HEK293 (cell line): ENCODE data around the gene ACTL8.

Experiments used
- AEBP2 ChIP-seq: fragments of 450-650 bp; formaldehyde crosslinking; IDR thresholded peaks from 2 replicates; pipeline ENCODE4 v1.5.1; 2016; ENCODE audit warnings: missing biosample characterization, missing genetic modification characterization, borderline replicate concordance
- IKZF3 ChIP-seq: fragments of 450-650 bp; IDR thresholded peaks from 2 replicates; pipeline ENCODE4 v1.5.0; 2018; ENCODE audit warnings: missing biosample characterization, mild to moderate bottlenecking, missing genetic modification characterization, moderate library complexity
- PATZ1 ChIP-seq: fragments of 450-650 bp; formaldehyde crosslinking; IDR thresholded peaks from 2 replicates; pipeline ENCODE4 v1.5.1; 2016; ENCODE audit warnings: missing biosample characterization, missing genetic modification characterization
- REPIN1 ChIP-seq: fragments of 450-650 bp; formaldehyde crosslinking; IDR thresholded peaks from 2 replicates; pipeline ENCODE4 v1.5.1; 2017; ENCODE audit warnings: missing biosample characterization, missing genetic modification characterization, low read depth
- SETDB1 ChIP-seq: IDR thresholded peaks from one replicate; pipeline ENCODE4 v1.6.1; 2017; ENCODE audit warnings: mild to moderate bottlenecking, low read length, moderate library complexity, mixed read lengths; ENCODE audit not compliant: insufficient read length
- WT1 ChIP-seq: fragments of 450-650 bp; formaldehyde crosslinking; IDR thresholded peaks from 2 replicates; pipeline ENCODE4 v1.5.1; 2016; ENCODE audit warnings: missing biosample characterization, missing genetic modification characterization
- ZBTB11 ChIP-seq: fragments of 450-650 bp; formaldehyde crosslinking; conservative IDR thresholded peaks from 2 replicates; pipeline ENCODE4 v1.5.1; 2016; ENCODE audit warnings: low read depth, missing biosample characterization, missing genetic modification characterization
- ZBTB17 ChIP-seq: fragments of 450-650 bp; formaldehyde crosslinking; IDR thresholded peaks from 2 replicates; pipeline ENCODE4 v1.5.1; 2016; ENCODE audit warnings: missing biosample characterization, missing genetic modification characterization
- ZBTB7A ChIP-seq: fragments of 450-650 bp; formaldehyde crosslinking; IDR thresholded peaks from 2 replicates; pipeline ENCODE4 v1.5.1; 2016; ENCODE audit warnings: low read depth, missing biosample characterization, missing genetic modification characterization
- ZEB2 ChIP-seq: fragments of 450-650 bp; formaldehyde crosslinking; IDR thresholded peaks from 2 replicates; pipeline ENCODE4 v1.5.1; 2016; ENCODE audit warnings: missing biosample characterization, missing genetic modification characterization
- ZFP37 ChIP-seq: fragments of 450-650 bp; formaldehyde crosslinking; IDR thresholded peaks from 2 replicates; pipeline ENCODE4 v1.5.1; 2016; ENCODE audit warnings: missing biosample characterization, missing genetic modification characterization
- ZNF280C ChIP-seq: fragments of 450-650 bp; formaldehyde crosslinking; IDR thresholded peaks from 2 replicates; pipeline ENCODE4 v1.5.1; 2016; ENCODE audit warnings: missing biosample characterization, missing genetic modification characterization
- ZNF292 ChIP-seq: fragments of 450-650 bp; formaldehyde crosslinking; IDR thresholded peaks from 2 replicates; pipeline ENCODE4 v1.5.1; 2016; ENCODE audit warnings: low read depth, missing biosample characterization, missing genetic modification characterization, borderline replicate concordance
- ZNF488 ChIP-seq: fragments of 450-650 bp; formaldehyde crosslinking; IDR thresholded peaks from 2 replicates; pipeline ENCODE4 v1.5.1; 2016; ENCODE audit warnings: missing biosample characterization, missing genetic modification characterization
- ZNF501 ChIP-seq: fragments of 450-650 bp; formaldehyde crosslinking; IDR thresholded peaks from 2 replicates; pipeline ENCODE4 v1.5.1; 2016; ENCODE audit warnings: missing biosample characterization, missing genetic modification characterization
- ZNF514 ChIP-seq: fragments of 450-650 bp; formaldehyde crosslinking; IDR thresholded peaks from 2 replicates; pipeline ENCODE4 v1.5.1; 2016; ENCODE audit warnings: missing biosample characterization, missing genetic modification characterization
- ZNF549 ChIP-seq: fragments of 450-650 bp; IDR thresholded peaks from 2 replicates; pipeline ENCODE4 v1.5.1; 2018; ENCODE audit warnings: missing biosample characterization, missing genetic modification characterization, mild to moderate bottlenecking, inconsistent platforms, moderate library complexity
- ZNF555 ChIP-seq: fragments of 450-650 bp; formaldehyde crosslinking; conservative IDR thresholded peaks from 2 replicates; pipeline ENCODE4 v1.5.1; 2017; ENCODE audit warnings: missing biosample characterization, mild to moderate bottlenecking, missing genetic modification characterization, inconsistent platforms
- ZNF776 ChIP-seq: fragments of 450-650 bp; formaldehyde crosslinking; IDR thresholded peaks from 2 replicates; pipeline ENCODE4 v1.5.0; 2017; ENCODE audit warnings: missing biosample characterization, missing genetic modification characterization, borderline replicate concordance
- TF ChIP-seq, protein P1 (sequence below): fragments of 450-650 bp; formaldehyde crosslinking; IDR thresholded peaks from 2 replicates; pipeline ENCODE4 v1.5.1; 2016; ENCODE audit warnings: missing biosample characterization, missing genetic modification characterization
- TF ChIP-seq, protein P2 (sequence below): fragments of 450-650 bp; formaldehyde crosslinking; IDR thresholded peaks from 2 replicates; pipeline ENCODE4 v1.5.1; 2016; ENCODE audit warnings: missing biosample characterization, missing genetic modification characterization
- TF ChIP-seq, protein P3 (sequence below): fragments of 450-650 bp; formaldehyde crosslinking; IDR thresholded peaks from 2 replicates; pipeline ENCODE4 v1.5.1; 2016; ENCODE audit warnings: missing biosample characterization, missing genetic modification characterization

The ACTL8 gene

DNA sequence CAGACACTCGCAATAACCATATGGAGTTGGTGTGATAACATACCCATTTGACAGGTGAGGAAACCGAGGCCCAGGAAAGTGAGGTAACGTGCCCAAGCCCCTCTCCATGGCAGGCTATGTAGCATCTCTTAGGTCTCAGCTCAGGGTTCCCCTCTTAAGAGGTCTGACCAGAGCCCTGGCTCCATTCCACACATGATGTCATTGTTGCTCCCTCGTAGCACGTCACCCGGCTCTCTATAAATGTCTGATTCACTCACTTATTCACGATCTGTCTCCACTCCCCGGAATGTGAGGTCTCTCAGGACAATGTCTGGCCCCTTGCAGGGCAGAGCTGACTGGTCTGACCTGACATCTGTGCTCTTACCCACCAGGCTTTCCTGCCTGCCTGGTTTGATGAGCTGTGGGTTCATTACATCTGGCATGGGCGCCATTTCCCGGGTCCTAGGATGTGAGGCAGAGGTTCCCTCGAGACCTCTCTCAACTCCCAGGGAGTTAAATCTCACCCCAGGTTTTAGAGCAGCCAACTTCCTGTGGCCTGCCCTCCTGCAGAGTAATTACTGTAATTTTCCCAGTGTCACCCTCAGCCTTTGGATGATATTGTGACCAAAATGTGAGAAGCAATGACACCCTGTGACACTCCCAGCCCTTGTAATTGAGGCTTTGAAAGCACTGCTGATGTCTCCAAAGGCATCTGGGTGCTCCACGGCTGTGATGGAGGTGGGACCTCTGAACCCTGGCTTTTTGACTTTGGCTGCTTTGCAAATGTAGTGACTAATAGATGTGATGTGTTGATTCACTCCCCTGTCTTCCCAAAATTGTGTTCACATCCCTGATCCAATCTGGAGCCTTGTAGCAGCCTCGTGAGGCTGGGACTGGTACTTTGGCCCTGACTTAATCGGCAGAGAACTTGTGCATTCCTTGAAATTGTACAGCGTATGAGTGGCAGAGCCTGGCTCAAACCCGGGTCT is 10.6 kb downstream of the ACTL8 start (continued):
- TF ChIP-seq, protein P1, sequence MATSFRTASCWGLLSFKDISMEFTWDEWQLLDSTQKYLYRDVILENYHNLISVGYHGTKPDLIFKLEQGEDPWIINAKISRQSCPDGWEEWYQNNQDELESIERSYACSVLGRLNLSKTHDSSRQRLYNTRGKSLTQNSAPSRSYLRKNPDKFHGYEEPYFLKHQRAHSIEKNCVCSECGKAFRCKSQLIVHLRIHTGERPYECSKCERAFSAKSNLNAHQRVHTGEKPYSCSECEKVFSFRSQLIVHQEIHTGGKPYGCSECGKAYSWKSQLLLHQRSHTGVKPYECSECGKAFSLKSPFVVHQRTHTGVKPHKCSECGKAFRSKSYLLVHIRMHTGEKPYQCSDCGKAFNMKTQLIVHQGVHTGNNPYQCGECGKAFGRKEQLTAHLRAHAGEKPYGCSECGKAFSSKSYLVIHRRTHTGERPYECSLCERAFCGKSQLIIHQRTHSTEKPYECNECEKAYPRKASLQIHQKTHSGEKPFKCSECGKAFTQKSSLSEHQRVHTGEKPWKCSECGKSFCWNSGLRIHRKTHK (tag by site-specific recombination): no peak
- TF ChIP-seq ZNF292 (tag by site-specific recombination) (no peak), SETDB1 (no peak), ZBTB17 (tag by site-specific recombination) (0 out of 2 replicates have a peak, but pooled peaks have one; percentile 40), ZNF549 (tag by site-specific recombination) (no peak), REPIN1 (no peak), ZNF501 (tag by site-specific recombination) (no peak), ZNF555 (no peak), WT1 (tag by site-specific recombination) (no peak), ZNF514 (tag by site-specific recombination) (no peak), IKZF3 (tag by site-specific recombination) (no peak), ZNF776 (tag by site-specific recombination) (no peak), ZFP37 (tag by site-specific recombination) (no peak), AEBP2 (tag by site-specific recombination) (no peak), ZBTB7A (tag by site-specific recombination) (no peak), ZEB2 (tag by site-specific recombination) (peak; percentile 59), ZNF488 (no peak), ZBTB11 (tag by site-specific recombination) (no peak), ZNF280C (tag by site-specific recombination) (no peak), PATZ1 (tag by site-specific recombination) (0 out of 2 replicates have a peak, but pooled peaks have one; percentile 35)
- TF ChIP-seq, protein P2, sequence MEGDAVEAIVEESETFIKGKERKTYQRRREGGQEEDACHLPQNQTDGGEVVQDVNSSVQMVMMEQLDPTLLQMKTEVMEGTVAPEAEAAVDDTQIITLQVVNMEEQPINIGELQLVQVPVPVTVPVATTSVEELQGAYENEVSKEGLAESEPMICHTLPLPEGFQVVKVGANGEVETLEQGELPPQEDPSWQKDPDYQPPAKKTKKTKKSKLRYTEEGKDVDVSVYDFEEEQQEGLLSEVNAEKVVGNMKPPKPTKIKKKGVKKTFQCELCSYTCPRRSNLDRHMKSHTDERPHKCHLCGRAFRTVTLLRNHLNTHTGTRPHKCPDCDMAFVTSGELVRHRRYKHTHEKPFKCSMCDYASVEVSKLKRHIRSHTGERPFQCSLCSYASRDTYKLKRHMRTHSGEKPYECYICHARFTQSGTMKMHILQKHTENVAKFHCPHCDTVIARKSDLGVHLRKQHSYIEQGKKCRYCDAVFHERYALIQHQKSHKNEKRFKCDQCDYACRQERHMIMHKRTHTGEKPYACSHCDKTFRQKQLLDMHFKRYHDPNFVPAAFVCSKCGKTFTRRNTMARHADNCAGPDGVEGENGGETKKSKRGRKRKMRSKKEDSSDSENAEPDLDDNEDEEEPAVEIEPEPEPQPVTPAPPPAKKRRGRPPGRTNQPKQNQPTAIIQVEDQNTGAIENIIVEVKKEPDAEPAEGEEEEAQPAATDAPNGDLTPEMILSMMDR (tag by site-specific recombination): no peak
- TF ChIP-seq, protein P3, sequence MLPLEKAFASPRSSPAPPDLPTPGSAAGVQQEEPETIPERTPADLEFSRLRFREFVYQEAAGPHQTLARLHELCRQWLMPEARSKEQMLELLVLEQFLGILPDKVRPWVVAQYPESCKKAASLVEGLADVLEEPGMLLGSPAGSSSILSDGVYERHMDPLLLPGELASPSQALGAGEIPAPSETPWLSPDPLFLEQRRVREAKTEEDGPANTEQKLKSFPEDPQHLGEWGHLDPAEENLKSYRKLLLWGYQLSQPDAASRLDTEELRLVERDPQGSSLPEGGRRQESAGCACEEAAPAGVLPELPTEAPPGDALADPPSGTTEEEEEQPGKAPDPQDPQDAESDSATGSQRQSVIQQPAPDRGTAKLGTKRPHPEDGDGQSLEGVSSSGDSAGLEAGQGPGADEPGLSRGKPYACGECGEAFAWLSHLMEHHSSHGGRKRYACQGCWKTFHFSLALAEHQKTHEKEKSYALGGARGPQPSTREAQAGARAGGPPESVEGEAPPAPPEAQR: no peak
